ENCODE measurements around the gene APBB3. TPM values are rescaled to one million over a fixed set of nuclear protein-coding genes. Genes with fewer than 3 reads are reported as not detected.

The APBB3 gene, protein sequence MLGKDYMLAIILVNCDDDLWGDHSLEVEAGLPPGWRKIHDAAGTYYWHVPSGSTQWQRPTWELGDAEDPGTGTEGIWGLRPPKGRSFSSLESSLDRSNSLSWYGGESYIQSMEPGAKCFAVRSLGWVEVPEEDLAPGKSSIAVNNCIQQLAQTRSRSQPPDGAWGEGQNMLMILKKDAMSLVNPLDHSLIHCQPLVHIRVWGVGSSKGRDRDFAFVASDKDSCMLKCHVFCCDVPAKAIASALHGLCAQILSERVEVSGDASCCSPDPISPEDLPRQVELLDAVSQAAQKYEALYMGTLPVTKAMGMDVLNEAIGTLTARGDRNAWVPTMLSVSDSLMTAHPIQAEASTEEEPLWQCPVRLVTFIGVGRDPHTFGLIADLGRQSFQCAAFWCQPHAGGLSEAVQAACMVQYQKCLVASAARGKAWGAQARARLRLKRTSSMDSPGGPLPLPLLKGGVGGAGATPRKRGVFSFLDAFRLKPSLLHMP
- 10 to 100 TPM; 36.4 to 41.4 TPM for total RNA-seq
- 45.7 TPM for polyA plus RNA-seq (2013, experiment 1 of 2)
- polyA plus RNA-seq (2013, experiment 2 of 2) = 33.2 TPM
- long read RNA-seq, experiment 1, partial matches to known transcripts = 2 of 5 reads
- long read RNA-seq, experiment 1, other reads (novel, unspliced or antisense) = 3 of 5 reads
- long read RNA-seq, experiment 2, partial matches to known transcripts = 5 of 33 reads
- long read RNA-seq, experiment 2, other reads (novel, unspliced or antisense) = 23 of 33 reads
- long read RNA-seq, experiment 3, transcript APBB3-205 (12 exons, 1,455 nt) = major isoform, 8 of 44 reads
- long read RNA-seq, experiment 3, partial matches to known transcripts = 11 of 44 reads
- long read RNA-seq, experiment 3, other reads (novel, unspliced or antisense) = 21 of 44 reads
- long read RNA-seq, experiment 4, partial matches to known transcripts = 0 of 4 reads
- long read RNA-seq, experiment 4, other reads (novel, unspliced or antisense) = 3 of 4 reads

DNA sequence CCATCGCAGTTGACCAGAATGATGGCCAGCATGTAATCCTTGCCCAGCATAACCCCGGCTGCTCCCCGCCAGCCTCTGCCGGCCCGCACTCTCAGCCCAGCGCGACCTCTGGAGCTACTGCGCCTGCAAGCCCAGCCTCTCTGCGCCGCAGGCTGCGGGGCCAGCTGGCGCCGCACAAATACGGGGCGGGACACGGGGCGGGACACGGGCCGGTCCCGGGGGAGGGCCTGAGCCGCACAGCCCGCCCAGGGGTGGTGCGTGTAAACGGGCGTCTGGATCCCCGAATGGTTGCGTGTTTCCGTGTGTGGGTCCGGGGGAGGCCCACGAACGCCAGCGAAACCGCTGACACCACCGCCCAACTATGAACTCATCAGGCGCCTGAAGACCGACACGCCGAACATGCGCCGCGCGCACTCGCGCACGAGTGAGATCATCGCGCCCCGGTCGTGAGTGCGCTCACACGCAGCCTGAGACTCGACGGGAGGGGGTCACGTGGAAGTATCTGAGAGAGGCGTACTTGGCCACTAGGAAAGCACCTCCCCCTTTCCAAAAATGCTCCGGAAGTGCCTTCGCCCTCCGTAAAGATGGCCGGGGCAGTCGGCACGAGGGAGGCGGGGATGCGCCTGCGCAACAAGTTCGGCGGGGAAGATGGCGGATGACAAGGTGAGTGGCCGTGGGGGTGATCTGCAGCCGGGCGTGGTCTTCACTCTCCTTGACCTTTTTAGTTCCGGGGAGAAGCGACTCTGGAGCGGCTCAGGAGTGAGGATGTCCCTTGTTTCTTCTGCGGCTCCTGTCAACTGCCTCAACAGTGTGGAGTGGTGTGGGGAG lies at the start of gene APBB3, which contains the start of gene SLC35A4:
Gene APBB3, minus strand, starts transcription at position 403 of the 828 bp plus-strand sequence. Its CDS starts 353 bp downstream, at position 50.
Gene SLC35A4, plus strand, starts transcription at position 633 of the 828 bp plus-strand sequence. CDS start 2,342 bp downstream, outside the sequence.
- peaks cover 17% of the 10 kb centered on the region for H3K4me1 Mint-ChIP-seq
- H3K27me3 ChIP-seq (ENCODE audit: control insufficient read depth, insufficient read depth, low read length, poor library complexity, severe bottlenecking) = no peaks in the 10 kb centered on the region
- peak within 1 kb of the TSS; percentile 89 for H3K27ac Mint-ChIP-seq
- H3K36me3 Mint-ChIP-seq (ENCODE audit: low read depth) = peaks cover 20% of the 10 kb centered on the region
- no peaks in the 10 kb centered on the region for H3K9me3 Mint-ChIP-seq
- TF ChIP-seq, protein P1, sequence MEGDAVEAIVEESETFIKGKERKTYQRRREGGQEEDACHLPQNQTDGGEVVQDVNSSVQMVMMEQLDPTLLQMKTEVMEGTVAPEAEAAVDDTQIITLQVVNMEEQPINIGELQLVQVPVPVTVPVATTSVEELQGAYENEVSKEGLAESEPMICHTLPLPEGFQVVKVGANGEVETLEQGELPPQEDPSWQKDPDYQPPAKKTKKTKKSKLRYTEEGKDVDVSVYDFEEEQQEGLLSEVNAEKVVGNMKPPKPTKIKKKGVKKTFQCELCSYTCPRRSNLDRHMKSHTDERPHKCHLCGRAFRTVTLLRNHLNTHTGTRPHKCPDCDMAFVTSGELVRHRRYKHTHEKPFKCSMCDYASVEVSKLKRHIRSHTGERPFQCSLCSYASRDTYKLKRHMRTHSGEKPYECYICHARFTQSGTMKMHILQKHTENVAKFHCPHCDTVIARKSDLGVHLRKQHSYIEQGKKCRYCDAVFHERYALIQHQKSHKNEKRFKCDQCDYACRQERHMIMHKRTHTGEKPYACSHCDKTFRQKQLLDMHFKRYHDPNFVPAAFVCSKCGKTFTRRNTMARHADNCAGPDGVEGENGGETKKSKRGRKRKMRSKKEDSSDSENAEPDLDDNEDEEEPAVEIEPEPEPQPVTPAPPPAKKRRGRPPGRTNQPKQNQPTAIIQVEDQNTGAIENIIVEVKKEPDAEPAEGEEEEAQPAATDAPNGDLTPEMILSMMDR (conservative IDR thresholded peaks at IDR 0.05) = no peak
- H3K4me1 ChIP-seq (ENCODE audit: control insufficient read depth, insufficient read depth, low read length) = peaks cover 14% of the 10 kb centered on the region
- H3K9ac ChIP-seq (ENCODE audit: extremely low read depth, low read length, poor library complexity, severe bottlenecking) = peak within 1 kb of the TSS; percentile 84
- H3K4me3 ChIP-seq (ENCODE audit: low read length) = peak within 1 kb of the TSS; percentile 93
- WGBS, 2 experiments (ENCODE audit: insufficient coverage in 1 of 2, insufficient read length in 1 of 2) = 0 to 1% methylated on average over 37 to 74 of the region's 74 CpGs
- peak within 1 kb of the TSS; percentile 93 for H3K27ac ChIP-seq (ENCODE audit: low read depth, low read length)
- H3K4me3 Mint-ChIP-seq = peak within 1 kb of the TSS; percentile 99
- peak; percentile 97 for DNase-seq
- H3K36me3 ChIP-seq (ENCODE audit: control insufficient read depth, insufficient read depth, low read length) = peaks cover 34% of the 10 kb centered on the region
- H3K27me3 Mint-ChIP-seq (ENCODE audit: insufficient read depth) = no peaks in the 10 kb centered on the region
- no peaks in the 10 kb centered on the region for H3K9me3 ChIP-seq (ENCODE audit: control insufficient read depth, low read length)

DNA sequence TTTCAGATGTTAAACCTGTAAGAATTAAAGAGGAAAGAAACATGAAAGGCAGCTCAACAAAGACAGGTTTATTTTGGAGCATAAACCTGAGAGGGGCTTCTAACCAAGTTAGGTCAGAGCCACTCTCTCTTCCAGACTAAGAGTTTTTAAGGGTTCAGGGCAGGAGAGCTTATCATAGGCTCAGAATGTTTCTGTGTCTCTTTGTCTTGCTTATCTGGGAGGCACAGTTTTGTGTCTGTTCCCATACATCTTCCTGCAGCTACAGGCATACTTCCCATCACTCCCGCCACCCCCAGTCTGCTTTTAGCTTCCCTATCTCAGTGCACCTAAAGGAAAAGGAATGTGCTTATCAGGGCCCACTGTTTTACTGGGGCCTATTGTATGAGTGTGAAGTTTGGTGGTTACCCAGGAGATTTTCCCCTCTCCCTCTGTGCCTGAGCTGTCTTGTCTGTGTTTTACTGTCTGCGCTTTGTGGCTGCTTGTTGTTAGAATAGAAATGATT lies 46.7 kb upstream of the APBB3 start:
- no peak overlapping the region for H3K27ac ChIP-seq (ENCODE audit: low read depth, low read length)

More for the DNA sequence above, 46.7 kb upstream of the APBB3 start:
- Mint-ChIP-seq H3K4me3 (no peak overlapping the region), H3K4me1 (no peaks in the 10 kb centered on the region), H3K27me3 (ENCODE audit: insufficient read depth) (peaks cover 2% of the 10 kb centered on the region), H3K27ac (no peak overlapping the region), H3K9me3 (peaks cover 54% of the 10 kb centered on the region), H3K36me3 (ENCODE audit: low read depth) (no peaks in the 10 kb centered on the region)
- Histone ChIP-seq H3K9me3 (ENCODE audit: control insufficient read depth, low read length) (peaks cover 74% of the 10 kb centered on the region), H3K9ac (ENCODE audit: extremely low read depth, low read length, poor library complexity, severe bottlenecking) (no peak overlapping the region), H3K4me3 (ENCODE audit: low read length) (peak overlapping the region; percentile 75), H3K27me3 (ENCODE audit: control insufficient read depth, insufficient read depth, low read length, poor library complexity, severe bottlenecking) (no peaks in the 10 kb centered on the region), H3K36me3 (ENCODE audit: control insufficient read depth, insufficient read depth, low read length) (no peaks in the 10 kb centered on the region), H3K4me1 (ENCODE audit: control insufficient read depth, insufficient read depth, low read length) (no peaks in the 10 kb centered on the region)
- no peak for DNase-seq
- TF ChIP-seq, protein P1 (conservative IDR thresholded peaks at IDR 0.05) = no peak
- 91% methylated on average over 2 of the region's 2 CpGs; no CpG with 5 or more reads in 1 of the 2 experiments for WGBS, 2 experiments (ENCODE audit: insufficient coverage in 1 of 2, insufficient read length in 1 of 2)
